ENCODE measurements around the gene SLC13A3. TPM values are rescaled to one million over a fixed set of nuclear protein-coding genes. Genes with fewer than 3 reads are reported as not detected.

Gene SLC13A3
- total and polyA plus RNA-seq, 4 donors = 1.1 to 2.4 (median 2.0) TPM

- ATAC-seq (ENCODE audit: insufficient read depth, low FRiP score) (no peak), DNase-seq (no peak)
- TF ChIP-seq, protein P1, sequence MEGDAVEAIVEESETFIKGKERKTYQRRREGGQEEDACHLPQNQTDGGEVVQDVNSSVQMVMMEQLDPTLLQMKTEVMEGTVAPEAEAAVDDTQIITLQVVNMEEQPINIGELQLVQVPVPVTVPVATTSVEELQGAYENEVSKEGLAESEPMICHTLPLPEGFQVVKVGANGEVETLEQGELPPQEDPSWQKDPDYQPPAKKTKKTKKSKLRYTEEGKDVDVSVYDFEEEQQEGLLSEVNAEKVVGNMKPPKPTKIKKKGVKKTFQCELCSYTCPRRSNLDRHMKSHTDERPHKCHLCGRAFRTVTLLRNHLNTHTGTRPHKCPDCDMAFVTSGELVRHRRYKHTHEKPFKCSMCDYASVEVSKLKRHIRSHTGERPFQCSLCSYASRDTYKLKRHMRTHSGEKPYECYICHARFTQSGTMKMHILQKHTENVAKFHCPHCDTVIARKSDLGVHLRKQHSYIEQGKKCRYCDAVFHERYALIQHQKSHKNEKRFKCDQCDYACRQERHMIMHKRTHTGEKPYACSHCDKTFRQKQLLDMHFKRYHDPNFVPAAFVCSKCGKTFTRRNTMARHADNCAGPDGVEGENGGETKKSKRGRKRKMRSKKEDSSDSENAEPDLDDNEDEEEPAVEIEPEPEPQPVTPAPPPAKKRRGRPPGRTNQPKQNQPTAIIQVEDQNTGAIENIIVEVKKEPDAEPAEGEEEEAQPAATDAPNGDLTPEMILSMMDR (IDR thresholded peaks at IDR 0.05; ENCODE audit: control extremely low read depth, extremely low read depth) = no peak
- Histone ChIP-seq H3K36me3 (ENCODE audit: control insufficient read depth in 4 of 4, insufficient read depth in 4 of 4, low read length in 4 of 4) (no peaks in the 10 kb centered on the region), H3K27me3 (ENCODE audit: control insufficient read depth in 3 of 3, insufficient read depth in 3 of 3, low read length in 2 of 3) (peaks cover 9 to 17% (median 10%) of the 10 kb centered on the region in 3 donors), H3K9ac (ENCODE audit: insufficient read depth in 1 of 2, low read length in 2 of 2) (no peak overlapping the region), H3K27ac (ENCODE audit: low read depth in 1 of 2, low read length in 1 of 2) (no peak overlapping the region), H3K9me3 (ENCODE audit: control insufficient read depth in 4 of 4, insufficient read depth in 3 of 4, low read length in 3 of 4) (peaks cover 0 to 4% (median 0%) of the 10 kb centered on the region in 4 donors), H3K4me3 (no peak overlapping the region), H3K4me1 (ENCODE audit: control insufficient read depth in 5 of 5, insufficient read depth in 5 of 5, low read length in 5 of 5) (peaks cover 0 to 4% (median 0%) of the 10 kb centered on the region in 5 donors)
- 16 to 23% methylated on average over 1 of the region's 1 CpG for WGBS, 2 donors
Measured at GRCh38 chr20:46543959-46544358, 107.3 kb downstream of the SLC13A3 start.

- WGBS, 2 donors = 65 to 71% methylated on average over 4 of the region's 4 CpGs
- Histone ChIP-seq H3K4me1 (ENCODE audit: control insufficient read depth in 5 of 5, insufficient read depth in 5 of 5, low read length in 5 of 5) (peaks cover 0 to 4% (median 0%) of the 10 kb centered on the region in 5 donors), H3K27me3 (ENCODE audit: control insufficient read depth in 3 of 3, insufficient read depth in 3 of 3, low read length in 2 of 3) (peaks cover 10 to 17% (median 11%) of the 10 kb centered on the region in 3 donors), H3K27ac (ENCODE audit: low read depth in 1 of 2, low read length in 1 of 2) (no peak overlapping the region), H3K9me3 (ENCODE audit: control insufficient read depth in 4 of 4, insufficient read depth in 3 of 4, low read length in 3 of 4) (peaks cover 0 to 4% (median 0%) of the 10 kb centered on the region in 4 donors), H3K4me3 (no peak overlapping the region), H3K9ac (ENCODE audit: insufficient read depth in 1 of 2, low read length in 2 of 2) (no peak overlapping the region), H3K36me3 (ENCODE audit: control insufficient read depth in 4 of 4, insufficient read depth in 4 of 4, low read length in 4 of 4) (no peaks in the 10 kb centered on the region)
- TF ChIP-seq, protein P1 (IDR thresholded peaks at IDR 0.05; ENCODE audit: control extremely low read depth, extremely low read depth) = no peak
- ATAC-seq (ENCODE audit: insufficient read depth, low FRiP score) (no peak), DNase-seq (no peak)
Measured at GRCh38 chr20:46543033-46543432, 108.2 kb downstream of the SLC13A3 start.

GRCh38 chr20:46541229-46541935, 109.9 kb downstream of the SLC13A3 start:
- H3K36me3 ChIP-seq (ENCODE audit: control insufficient read depth in 4 of 4, insufficient read depth in 4 of 4, low read length in 4 of 4) = no peaks in the 10 kb centered on the region
- peaks cover 11 to 20% (median 14%) of the 10 kb centered on the region in 3 donors for H3K27me3 ChIP-seq (ENCODE audit: control insufficient read depth in 3 of 3, insufficient read depth in 3 of 3, low read length in 2 of 3)
- no peak for ATAC-seq (ENCODE audit: insufficient read depth, low FRiP score)
- DNase-seq = no peak
- 65 to 69% methylated on average over 36 of the region's 36 CpGs for WGBS, 2 donors
- no peak overlapping the region for H3K27ac ChIP-seq (ENCODE audit: low read depth in 1 of 2, low read length in 1 of 2)
- H3K9ac ChIP-seq (ENCODE audit: insufficient read depth in 1 of 2, low read length in 2 of 2) = no peak overlapping the region
- H3K9me3 ChIP-seq (ENCODE audit: control insufficient read depth in 4 of 4, insufficient read depth in 3 of 4, low read length in 3 of 4) = peaks cover 0 to 4% (median 0%) of the 10 kb centered on the region in 4 donors
- H3K4me1 ChIP-seq (ENCODE audit: control insufficient read depth in 5 of 5, insufficient read depth in 5 of 5, low read length in 5 of 5) = peaks cover 0 to 4% (median 0%) of the 10 kb centered on the region in 5 donors
- TF ChIP-seq, protein P1 (IDR thresholded peaks at IDR 0.05; ENCODE audit: control extremely low read depth, extremely low read depth) = no peak
- H3K4me3 ChIP-seq = no peak overlapping the region
